GM23338 (cell line): Measurements from ENCODE around the gene RGL2.

Experiments used
- CREB1 ChIP-seq: fragments of 250-450 bp; sonication (Bioruptor Pico); IDR thresholded peaks from 2 replicates; pipeline ENCODE4 v1.5.0; 2020; ENCODE audit warnings: low read depth, mild to moderate bottlenecking, moderate library complexity
- EZH2 ChIP-seq: fragments of 200-600 bp; sonication (generic); IDR thresholded peaks from one replicate; pipeline ENCODE4 v1.8.0; 2017; ENCODE audit warnings: antibody characterized with exemption, mild to moderate bottlenecking, low read depth; ENCODE audit not compliant: unreplicated experiment
- EZH2phosphoT487 ChIP-seq: fragments of 200-600 bp; sonication (generic); IDR thresholded peaks from one replicate; pipeline ENCODE4 v1.8.1; 2018; ENCODE audit warnings: antibody characterized with exemption; ENCODE audit not compliant: unreplicated experiment
- JUNB ChIP-seq: IDR thresholded peaks from one replicate; pipeline ENCODE4 v1.6.1; 2016; ENCODE audit warnings: antibody characterized with exemption; ENCODE audit not compliant: unreplicated experiment
- NANOG ChIP-seq: IDR thresholded peaks from 2 replicates; pipeline ENCODE4 v1.6.1; 2016; ENCODE audit warnings: antibody characterized with exemption, borderline replicate concordance
- POLR2AphosphoS5 ChIP-seq: IDR thresholded peaks from 2 replicates; pipeline ENCODE4 v1.6.1; 2016; ENCODE audit warnings: antibody characterized with exemption, low read depth
- STAT1 ChIP-seq: IDR thresholded peaks from one replicate; pipeline ENCODE4 v1.6.1; 2016; ENCODE audit warnings: antibody characterized with exemption; ENCODE audit not compliant: unreplicated experiment
- ZNF114 ChIP-seq: fragments of 250-450 bp; sonication (Bioruptor Pico); IDR thresholded peaks from 2 replicates; pipeline ENCODE4 v1.5.0; 2020; ENCODE audit warnings: mild to moderate bottlenecking, moderate library complexity
- ZNF331 ChIP-seq: fragments of 250-450 bp; sonication (Bioruptor Pico); IDR thresholded peaks from 2 replicates; pipeline ENCODE4 v1.5.0; 2020; ENCODE audit warnings: low read depth, mild to moderate bottlenecking, moderate library complexity
- TF ChIP-seq, protein P1 (sequence below), 2 experiments: fragments of 200-600 bp in 1 of 2; sonication (generic) in 1 of 2; conservative IDR thresholded peaks; 2 replicates each; pipeline versions ENCODE4 v1.5.1 to v1.6.1; 2016 to 2017; ENCODE audit warnings: antibody characterized with exemption in 2 of 2, low read depth in 2 of 2, mild to moderate bottlenecking in 2 of 2, moderate library complexity in 1 of 2
- TF ChIP-seq, protein P2 (sequence below): IDR thresholded peaks from one replicate; pipeline ENCODE4 v1.6.1; 2018; ENCODE audit warnings: antibody characterized with exemption; ENCODE audit not compliant: unreplicated experiment
- TF ChIP-seq, protein P3 (sequence below): IDR thresholded peaks from 2 replicates; pipeline ENCODE4 v1.6.1; 2016; ENCODE audit warnings: antibody characterized with exemption

DNA sequence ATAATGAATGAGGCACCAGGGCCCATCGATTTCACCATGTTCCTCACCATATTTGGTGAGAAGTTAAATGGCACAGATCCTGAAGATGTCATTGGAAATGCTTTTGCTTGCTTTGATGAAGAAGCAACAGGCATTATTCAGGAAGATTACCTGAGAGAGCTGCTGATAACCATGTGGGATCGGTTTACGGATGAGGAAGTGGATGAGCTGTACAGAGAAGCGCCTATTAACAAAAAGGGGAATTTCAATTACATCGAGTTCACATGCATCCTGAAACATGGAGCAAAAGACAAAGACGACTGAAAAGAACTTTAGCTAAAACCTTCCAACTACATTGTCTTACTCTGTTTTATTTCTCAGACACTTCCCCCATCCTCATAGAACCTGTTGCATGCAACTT is 40.5 kb upstream of the RGL2 start:
- TF ChIP-seq, protein P1, sequence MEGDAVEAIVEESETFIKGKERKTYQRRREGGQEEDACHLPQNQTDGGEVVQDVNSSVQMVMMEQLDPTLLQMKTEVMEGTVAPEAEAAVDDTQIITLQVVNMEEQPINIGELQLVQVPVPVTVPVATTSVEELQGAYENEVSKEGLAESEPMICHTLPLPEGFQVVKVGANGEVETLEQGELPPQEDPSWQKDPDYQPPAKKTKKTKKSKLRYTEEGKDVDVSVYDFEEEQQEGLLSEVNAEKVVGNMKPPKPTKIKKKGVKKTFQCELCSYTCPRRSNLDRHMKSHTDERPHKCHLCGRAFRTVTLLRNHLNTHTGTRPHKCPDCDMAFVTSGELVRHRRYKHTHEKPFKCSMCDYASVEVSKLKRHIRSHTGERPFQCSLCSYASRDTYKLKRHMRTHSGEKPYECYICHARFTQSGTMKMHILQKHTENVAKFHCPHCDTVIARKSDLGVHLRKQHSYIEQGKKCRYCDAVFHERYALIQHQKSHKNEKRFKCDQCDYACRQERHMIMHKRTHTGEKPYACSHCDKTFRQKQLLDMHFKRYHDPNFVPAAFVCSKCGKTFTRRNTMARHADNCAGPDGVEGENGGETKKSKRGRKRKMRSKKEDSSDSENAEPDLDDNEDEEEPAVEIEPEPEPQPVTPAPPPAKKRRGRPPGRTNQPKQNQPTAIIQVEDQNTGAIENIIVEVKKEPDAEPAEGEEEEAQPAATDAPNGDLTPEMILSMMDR (conservative IDR thresholded peaks at IDR 0.05; ENCODE audit: low read depth in 2 of 2), result no peak
- TF ChIP-seq, protein P2, sequence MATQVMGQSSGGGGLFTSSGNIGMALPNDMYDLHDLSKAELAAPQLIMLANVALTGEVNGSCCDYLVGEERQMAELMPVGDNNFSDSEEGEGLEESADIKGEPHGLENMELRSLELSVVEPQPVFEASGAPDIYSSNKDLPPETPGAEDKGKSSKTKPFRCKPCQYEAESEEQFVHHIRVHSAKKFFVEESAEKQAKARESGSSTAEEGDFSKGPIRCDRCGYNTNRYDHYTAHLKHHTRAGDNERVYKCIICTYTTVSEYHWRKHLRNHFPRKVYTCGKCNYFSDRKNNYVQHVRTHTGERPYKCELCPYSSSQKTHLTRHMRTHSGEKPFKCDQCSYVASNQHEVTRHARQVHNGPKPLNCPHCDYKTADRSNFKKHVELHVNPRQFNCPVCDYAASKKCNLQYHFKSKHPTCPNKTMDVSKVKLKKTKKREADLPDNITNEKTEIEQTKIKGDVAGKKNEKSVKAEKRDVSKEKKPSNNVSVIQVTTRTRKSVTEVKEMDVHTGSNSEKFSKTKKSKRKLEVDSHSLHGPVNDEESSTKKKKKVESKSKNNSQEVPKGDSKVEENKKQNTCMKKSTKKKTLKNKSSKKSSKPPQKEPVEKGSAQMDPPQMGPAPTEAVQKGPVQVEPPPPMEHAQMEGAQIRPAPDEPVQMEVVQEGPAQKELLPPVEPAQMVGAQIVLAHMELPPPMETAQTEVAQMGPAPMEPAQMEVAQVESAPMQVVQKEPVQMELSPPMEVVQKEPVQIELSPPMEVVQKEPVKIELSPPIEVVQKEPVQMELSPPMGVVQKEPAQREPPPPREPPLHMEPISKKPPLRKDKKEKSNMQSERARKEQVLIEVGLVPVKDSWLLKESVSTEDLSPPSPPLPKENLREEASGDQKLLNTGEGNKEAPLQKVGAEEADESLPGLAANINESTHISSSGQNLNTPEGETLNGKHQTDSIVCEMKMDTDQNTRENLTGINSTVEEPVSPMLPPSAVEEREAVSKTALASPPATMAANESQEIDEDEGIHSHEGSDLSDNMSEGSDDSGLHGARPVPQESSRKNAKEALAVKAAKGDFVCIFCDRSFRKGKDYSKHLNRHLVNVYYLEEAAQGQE, result no peak
- TF ChIP-seq EZH2 (no peak), EZH2phosphoT487 (no peak), CREB1 (CRISPR knock-in tag) (no peak), POLR2AphosphoS5 (no peak), ZNF331 (CRISPR knock-in tag) (no peak), STAT1 (no peak), JUNB (no peak), ZNF114 (no peak), NANOG (no peak)
- TF ChIP-seq, protein P3, sequence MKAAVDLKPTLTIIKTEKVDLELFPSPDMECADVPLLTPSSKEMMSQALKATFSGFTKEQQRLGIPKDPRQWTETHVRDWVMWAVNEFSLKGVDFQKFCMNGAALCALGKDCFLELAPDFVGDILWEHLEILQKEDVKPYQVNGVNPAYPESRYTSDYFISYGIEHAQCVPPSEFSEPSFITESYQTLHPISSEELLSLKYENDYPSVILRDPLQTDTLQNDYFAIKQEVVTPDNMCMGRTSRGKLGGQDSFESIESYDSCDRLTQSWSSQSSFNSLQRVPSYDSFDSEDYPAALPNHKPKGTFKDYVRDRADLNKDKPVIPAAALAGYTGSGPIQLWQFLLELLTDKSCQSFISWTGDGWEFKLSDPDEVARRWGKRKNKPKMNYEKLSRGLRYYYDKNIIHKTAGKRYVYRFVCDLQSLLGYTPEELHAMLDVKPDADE, result no peak
